ENCODE measurements around the gene ALK. TPM values are rescaled to one million over a fixed set of nuclear protein-coding genes. Genes with fewer than 3 reads are reported as not detected.

Gene ALK
- total and polyA plus RNA-seq, 12 donors: 0.09 to 1.8 (median 0.53) TPM; not detected in 1

GRCh38 chr2:29375843-29376242, 545.5 kb downstream of the ALK start:
- 57 to 77% (median 67%) methylated on average over 3 of the region's 3 CpGs for WGBS, 4 donors
- intact Hi-C loops (cut with DNase I): no loop called here

GRCh38 chr2:29374823-29375222, 546.6 kb downstream of the ALK start:
- Histone ChIP-seq H3K27me3 (no peaks in the 10 kb centered on the region), H3K27ac (no peak overlapping the region), H3K4me3 (no peak overlapping the region), H3K4me1 (replicated peaks in 1 of 2) (no peaks in the 10 kb centered on the region), H3K36me3 (replicated peaks in 1 of 2) (no peaks in the 10 kb centered on the region), H3K9me3 (replicated peaks in 1 of 3) (no peaks in the 10 kb centered on the region)
- intact Hi-C loops (cut with DNase I): no loop called here
- TF ChIP-seq POLR2A (IDR thresholded peaks at IDR 0.05) (no peak), CTCF (IDR thresholded peaks at IDR 0.05) (no peak)
- no peak for DNase-seq
- WGBS, 4 donors: 68 to 85% (median 79%) methylated on average over 5 of the region's 5 CpGs

More at GRCh38 chr2:29375843-29376242, 545.5 kb downstream of the ALK start:
- H3K4me3 ChIP-seq: no peak overlapping the region
- H3K36me3 ChIP-seq (replicated peaks in 1 of 2): no peaks in the 10 kb centered on the region
- no peak overlapping the region for H3K27ac ChIP-seq
- H3K4me1 ChIP-seq (replicated peaks in 1 of 2): no peaks in the 10 kb centered on the region
- no peak for TF ChIP-seq POLR2A (IDR thresholded peaks at IDR 0.05)
- no peak for TF ChIP-seq CTCF (IDR thresholded peaks at IDR 0.05)
- H3K9me3 ChIP-seq (replicated peaks in 1 of 3): no peaks in the 10 kb centered on the region
- DNase-seq: no peak
- peaks cover 4% of the 10 kb centered on the region for H3K27me3 ChIP-seq

GRCh38 chr2:29373870-29374269, 547.5 kb downstream of the ALK start:
- Histone ChIP-seq H3K4me3 (no peak overlapping the region), H3K36me3 (replicated peaks in 1 of 2) (no peaks in the 10 kb centered on the region), H3K9me3 (replicated peaks in 1 of 3) (no peaks in the 10 kb centered on the region), H3K4me1 (replicated peaks in 1 of 2) (no peaks in the 10 kb centered on the region), H3K27me3 (no peaks in the 10 kb centered on the region), H3K27ac (no peak overlapping the region)
- TF ChIP-seq CTCF (IDR thresholded peaks at IDR 0.05) (no peak), POLR2A (IDR thresholded peaks at IDR 0.05) (no peak)
- no peak for DNase-seq
- 77 to 96% (median 90%) methylated on average over 3 of the region's 3 CpGs for WGBS, 4 donors
- intact Hi-C loops (cut with DNase I): no loop called here

GRCh38 chr2:29372185-29372584, 549.2 kb downstream of the ALK start:
- intact Hi-C loops (cut with DNase I): no loop called here
- no peak for DNase-seq
- Histone ChIP-seq H3K27ac (no peak overlapping the region), H3K4me1 (replicated peaks in 1 of 2) (no peaks in the 10 kb centered on the region), H3K36me3 (replicated peaks in 1 of 2) (no peaks in the 10 kb centered on the region), H3K9me3 (replicated peaks in 1 of 3) (no peaks in the 10 kb centered on the region), H3K27me3 (no peaks in the 10 kb centered on the region), H3K4me3 (no peak overlapping the region)
- TF ChIP-seq CTCF (IDR thresholded peaks at IDR 0.05) (no peak), POLR2A (IDR thresholded peaks at IDR 0.05) (no peak)
- WGBS, 4 donors: 64 to 90% (median 81%) methylated on average over 2 of the region's 2 CpGs
